HG03045 (cell line): Measurements from ENCODE around the gene CCND2.
"Not testable (repeated sequence)": the region's sequence is repeated elsewhere in the genome, so short reads cannot be mapped to it uniquely, and the experiment has no call there.

Experiments
- ATAC-seq: cut with Tn5 transposase; IDR thresholded peaks from one replicate; pipeline ENCODE4 v1.9.1; 2021; ENCODE audit warnings: mild to moderate bottlenecking, moderate library complexity; ENCODE audit not compliant: unreplicated experiment

CCND2 gene

GRCh38 chr12:4273652-4274395 is at the start of gene CCND2:
CCND2 (plus strand) TSS chr12:4273762; CDS start chr12:4274041, 279 bp downstream.
- no peak for ATAC-seq

- no peak for ATAC-seq
Observed at GRCh38 chr12:4224206-4224889, 49.2 kb upstream of the CCND2 start.

- ATAC-seq, result no peak
Observed at GRCh38 chr12:4225571-4225970, 48.0 kb upstream of the CCND2 start.

GRCh38 chr12:4227046-4227445 is 46.5 kb upstream of the CCND2 start:
- ATAC-seq, result no peak

- no peak for ATAC-seq
Observed at GRCh38 chr12:4228122-4228580, 45.4 kb upstream of the CCND2 start.

- ATAC-seq, result no peak
Observed at GRCh38 chr12:4230526-4230925, 43.0 kb upstream of the CCND2 start.

- no peak for ATAC-seq
Observed at GRCh38 chr12:4238577-4238976, 35.0 kb upstream of the CCND2 start.

- ATAC-seq, result no peak
Observed at GRCh38 chr12:4239746-4240145, 33.8 kb upstream of the CCND2 start.

GRCh38 chr12:4240161-4240783 is 33.3 kb upstream of the CCND2 start:
- ATAC-seq, result no peak

GRCh38 chr12:4240981-4241380 is 32.6 kb upstream of the CCND2 start:
- no peak for ATAC-seq

- ATAC-seq, result no peak
Observed at GRCh38 chr12:4241592-4241991, 32.0 kb upstream of the CCND2 start.

- no peak for ATAC-seq
Observed at GRCh38 chr12:4242595-4242994, 31.0 kb upstream of the CCND2 start.

GRCh38 chr12:4243091-4243490 is 30.5 kb upstream of the CCND2 start:
- no peak for ATAC-seq

GRCh38 chr12:4243491-4244100 is 30.0 kb upstream of the CCND2 start:
- not testable (repeated sequence) for ATAC-seq

- ATAC-seq, result no peak
Observed at GRCh38 chr12:4244868-4245267, 28.7 kb upstream of the CCND2 start.

- ATAC-seq, result no peak
Observed at GRCh38 chr12:4245446-4245845, 28.1 kb upstream of the CCND2 start.

GRCh38 chr12:4246116-4246515 is 27.4 kb upstream of the CCND2 start:
- ATAC-seq, result no peak

- no peak for ATAC-seq
Observed at GRCh38 chr12:4250691-4251090, 22.9 kb upstream of the CCND2 start.

GRCh38 chr12:4251216-4251891 is 22.2 kb upstream of the CCND2 start:
- no peak for ATAC-seq

GRCh38 chr12:4251967-4252366 is 21.6 kb upstream of the CCND2 start:
- ATAC-seq, result no peak

- ATAC-seq, result no peak
Observed at GRCh38 chr12:4252601-4253000, 21.0 kb upstream of the CCND2 start.
